Mesenchymal stem cell (in vitro differentiated cells and primary cell): Measurements from ENCODE around the gene NAA15.
A peak's percentile ranks its signal among the peaks of the same experiment; 100 is the strongest.
"Not testable (repeated sequence)": the region's sequence is repeated elsewhere in the genome, so short reads cannot be mapped to it uniquely, and the experiment has no call there.

Experiments used
- DNase-seq: peaks from one replicate; pipeline ENCODE4 v3.0.0-alpha.2; 2013
- H2AFZ ChIP-seq: one replicate; pipeline ENCODE4 v1.6.1; 2013; ENCODE audit warnings: low read depth, mild to moderate bottlenecking, control low read depth, inconsistent platforms, low read length, moderate library complexity
- H2AK5ac ChIP-seq: 2 replicates; pipeline ENCODE4 v1.6.1; 2013; ENCODE audit warnings: low read length, moderate library complexity, mild to moderate bottlenecking, inconsistent platforms; ENCODE audit not compliant: severe bottlenecking
- H2BK120ac ChIP-seq: one replicate; pipeline ENCODE4 v1.6.1; 2013; ENCODE audit warnings: low read depth, mild to moderate bottlenecking, inconsistent platforms, low read length, moderate library complexity
- H2BK12ac ChIP-seq, 2 experiments: one replicate each; pipeline ENCODE4 v1.6.1; 2013; ENCODE audit warnings: inconsistent platforms in 2 of 2, low read length in 2 of 2, mild to moderate bottlenecking in 2 of 2, moderate library complexity in 2 of 2, control low read depth in 1 of 2
- H2BK15ac ChIP-seq: one replicate; pipeline ENCODE4 v1.6.1; 2013; ENCODE audit warnings: mild to moderate bottlenecking, low read depth, inconsistent platforms; ENCODE audit not compliant: poor library complexity, severe bottlenecking
- H2BK5ac ChIP-seq: 2 replicates; pipeline ENCODE4 v1.6.1; 2013; ENCODE audit warnings: low read depth, mild to moderate bottlenecking, low read length, control low read depth, inconsistent platforms; ENCODE audit not compliant: poor library complexity, severe bottlenecking
- H3K14ac ChIP-seq, 2 experiments: one replicate each; pipeline ENCODE4 v1.6.1; 2013; ENCODE audit warnings: inconsistent platforms in 2 of 2, low read length in 2 of 2, control low read depth in 1 of 2, mild to moderate bottlenecking in 1 of 2, moderate library complexity in 1 of 2
- H3K18ac ChIP-seq, 2 experiments: one replicate each; pipeline ENCODE4 v1.6.1; 2013; ENCODE audit warnings: inconsistent platforms in 2 of 2, low read length in 2 of 2, control low read depth in 1 of 2, low read depth in 1 of 2, mild to moderate bottlenecking in 1 of 2
- H3K23ac ChIP-seq, 2 experiments: one replicate each; pipeline ENCODE4 v1.6.1; 2013; ENCODE audit warnings: inconsistent platforms in 2 of 2, low read length in 2 of 2, mild to moderate bottlenecking in 2 of 2, moderate library complexity in 2 of 2, control low read depth in 1 of 2
- H3K27ac ChIP-seq: 2 replicates; pipeline ENCODE4 v1.5.1; 2013; ENCODE audit warnings: mild to moderate bottlenecking, moderate library complexity, low read length, control low read depth, inconsistent platforms; ENCODE audit not compliant: poor library complexity, severe bottlenecking
- H3K27me3 ChIP-seq, 2 experiments: 2 replicates each; pipeline versions ENCODE4 v1.6.1 to v1.7.0; 2013; ENCODE audit warnings: low read length in 2 of 2, mild to moderate bottlenecking in 2 of 2, moderate library complexity in 2 of 2, control low read depth in 1 of 2, inconsistent platforms in 1 of 2; ENCODE audit not compliant: control insufficient read depth in 1 of 2, insufficient read depth in 1 of 2
- H3K36me3 ChIP-seq, 2 experiments: 2 replicates each; pipeline versions ENCODE4 v1.6.1 to v1.7.0; 2013; ENCODE audit warnings: low read length in 2 of 2, control low read depth in 1 of 2, inconsistent platforms in 1 of 2, low read depth in 1 of 2, mild to moderate bottlenecking in 1 of 2; ENCODE audit not compliant: insufficient read depth in 2 of 2, control insufficient read depth in 1 of 2
- H3K4ac ChIP-seq, 2 experiments: one replicate each; pipeline ENCODE4 v1.6.1; 2013; ENCODE audit warnings: inconsistent platforms in 2 of 2, low read length in 2 of 2, mild to moderate bottlenecking in 2 of 2, moderate library complexity in 2 of 2, control low read depth in 1 of 2, low read depth in 1 of 2
- H3K4me1 ChIP-seq: 2 replicates; pipeline ENCODE4 v1.6.1; 2013; ENCODE audit warnings: low read depth, low read length, control low read depth; ENCODE audit not compliant: control insufficient read depth, insufficient read depth
- H3K4me2 ChIP-seq: 2 replicates; pipeline ENCODE4 v1.6.1; 2013; ENCODE audit warnings: low read length, mild to moderate bottlenecking, inconsistent platforms; ENCODE audit not compliant: poor library complexity, severe bottlenecking
- H3K4me3 ChIP-seq, 2 experiments: 2 replicates each; pipeline versions ENCODE4 v1.5.1 to v1.7.0; 2013; ENCODE audit warnings: low read length in 2 of 2, mild to moderate bottlenecking in 2 of 2, control low read depth in 1 of 2, low read depth in 1 of 2; ENCODE audit not compliant: insufficient read depth in 1 of 2
- H3K79me1 ChIP-seq: replicated peaks from 2 replicates; pipeline ENCODE4 v1.6.1; 2013; ENCODE audit warnings: mild to moderate bottlenecking, control low read depth, low read length, inconsistent platforms; ENCODE audit not compliant: poor library complexity, severe bottlenecking
- H3K9ac ChIP-seq: 2 replicates; pipeline ENCODE4 v1.7.0; 2013; ENCODE audit warnings: mild to moderate bottlenecking, low read length, moderate library complexity
- H3K9me3 ChIP-seq: 2 replicates; pipeline ENCODE4 v1.7.0; 2013; ENCODE audit warnings: mild to moderate bottlenecking, low read length; ENCODE audit not compliant: control insufficient read depth
- H4K8ac ChIP-seq: one replicate; pipeline ENCODE4 v1.6.1; 2013; ENCODE audit warnings: inconsistent platforms, mild to moderate bottlenecking, low read length, moderate library complexity
- H4K91ac ChIP-seq: one replicate; pipeline ENCODE4 v1.6.1; 2013; ENCODE audit warnings: mild to moderate bottlenecking, low read length, inconsistent platforms
- WGBS: methylation state at CpG from one replicate; pipeline ENCODE4 v1.1.7; 2013; ENCODE audit warnings: mixed read lengths; 5-methylcytosine and 5-hydroxymethylcytosine counted together

Gene NAA15

GRCh38 chr4:139313414-139313813 lies 12.1 kb downstream of the NAA15 start:
- not testable (repeated sequence) for H3K4me3 ChIP-seq, H2AK5ac ChIP-seq, H3K18ac ChIP-seq, H2BK5ac ChIP-seq, H3K9ac ChIP-seq, H3K4me1 ChIP-seq, H2AFZ ChIP-seq, H3K27me3 ChIP-seq, H3K4ac ChIP-seq, H2BK15ac ChIP-seq, H3K4me2 ChIP-seq, H3K14ac ChIP-seq, H2BK120ac ChIP-seq, H3K23ac ChIP-seq, H3K9me3 ChIP-seq, H3K27ac ChIP-seq, DNase-seq, H4K91ac ChIP-seq, H3K36me3 ChIP-seq, H2BK12ac ChIP-seq, H4K8ac ChIP-seq, H3K79me1 ChIP-seq
- WGBS, result 99% methylated on average over 9 of the region's 10 CpGs

DNA sequence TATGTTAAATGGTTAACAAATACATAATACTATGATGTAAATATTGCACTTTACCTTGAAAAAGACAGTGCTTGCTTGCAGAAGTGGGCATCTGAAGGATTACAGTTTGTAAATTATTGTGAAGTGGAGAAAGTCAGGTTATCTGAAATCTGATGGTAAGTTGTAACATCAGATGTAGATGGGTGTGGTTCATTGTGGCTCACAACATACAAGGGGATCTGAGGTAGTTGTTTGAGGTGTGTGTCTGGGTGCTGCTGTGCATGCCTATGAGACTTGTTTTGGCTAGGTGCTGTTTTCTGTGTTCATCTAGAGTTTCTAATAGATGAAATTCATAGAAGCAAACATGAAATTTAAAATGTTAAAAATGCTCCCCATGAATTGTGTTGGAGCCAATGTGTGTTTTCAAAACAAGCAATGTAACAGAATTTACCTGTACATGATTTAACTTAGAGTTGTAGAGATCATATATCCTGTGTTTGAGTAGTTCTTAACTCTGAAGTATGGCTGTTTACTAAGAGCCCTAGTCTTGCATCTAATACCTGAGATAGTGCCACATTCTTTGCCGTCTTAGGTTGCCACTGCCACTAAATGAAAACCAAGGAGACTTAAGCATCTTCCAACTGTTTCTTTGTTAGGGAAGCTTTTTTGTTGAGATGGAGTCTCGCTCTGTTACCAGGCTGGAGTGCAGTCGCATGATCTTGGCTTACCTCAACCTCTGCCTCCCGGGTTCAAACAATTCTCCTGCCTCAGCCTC lies 12.9 kb downstream of the NAA15 start:
- Histone ChIP-seq H2BK120ac (no peak overlapping the region), H3K18ac (no peak overlapping the region), H2BK5ac (no peak overlapping the region), H3K4me2 (no peak overlapping the region), H3K27me3 (no peaks in the 10 kb centered on the region), H3K9me3 (no peaks in the 10 kb centered on the region), H3K36me3 (peaks cover 0 to 6% of the 10 kb centered on the region in 2 experiments), H2AFZ (no peak overlapping the region), H3K14ac (no peak overlapping the region), H3K4ac (no peak overlapping the region), H4K91ac (no peak overlapping the region), H2BK15ac (no peak overlapping the region), H3K23ac (no peak overlapping the region), H3K79me1 (no peaks in the 10 kb centered on the region), H3K4me1 (peaks cover 5% of the 10 kb centered on the region), H2AK5ac (no peak overlapping the region), H4K8ac (no peak overlapping the region), H3K9ac (no peak overlapping the region), H3K4me3 (no peak overlapping the region), H3K27ac (no peak overlapping the region), H2BK12ac (no peak overlapping the region)
- DNase-seq, result no peak
- 77% methylated on average over 4 of the region's 4 CpGs for WGBS

DNA sequence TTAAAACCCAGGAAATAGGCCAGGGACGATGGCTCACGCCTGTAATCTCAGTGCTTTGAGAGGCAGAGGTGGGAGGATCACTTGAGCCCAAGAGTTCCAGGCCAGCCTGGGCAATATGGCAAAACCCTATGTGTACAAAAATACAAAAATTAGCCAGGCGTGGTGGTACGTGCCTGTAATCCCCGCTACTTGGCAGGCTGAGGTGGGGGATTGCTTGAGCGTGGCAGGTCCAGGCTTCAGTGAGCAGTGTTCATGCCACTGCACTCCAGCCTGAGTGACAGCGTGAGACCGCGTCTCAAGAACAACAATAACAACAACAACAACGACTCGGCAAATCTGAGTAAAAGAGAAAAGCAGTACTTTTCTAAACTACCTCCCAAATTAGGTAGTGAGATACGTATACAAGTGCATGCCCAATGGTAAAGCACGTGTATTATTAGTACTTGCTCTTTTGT lies 13.9 kb downstream of the NAA15 start:
- H3K4me1 ChIP-seq, result peaks cover 7% of the 10 kb centered on the region
- H2BK120ac ChIP-seq, result no peak overlapping the region
- peak overlapping the region in 1 of 2 experiments; percentile 41 for H3K4ac ChIP-seq
- 96% methylated on average over 6 of the region's 13 CpGs for WGBS
- H3K27ac ChIP-seq, result no peak overlapping the region
- H3K14ac ChIP-seq, result peak overlapping the region in 1 of 2 experiments; percentile 93
- H3K23ac ChIP-seq, result peak overlapping the region in 1 of 2 experiments; percentile 72
- H4K8ac ChIP-seq, result peak overlapping the region; percentile 52
- no peak overlapping the region for H2AK5ac ChIP-seq
- DNase-seq, result no peak
- peak overlapping the region in 1 of 2 experiments; percentile 60 for H3K4me3 ChIP-seq
- no peaks in the 10 kb centered on the region for H3K9me3 ChIP-seq
- H3K36me3 ChIP-seq, result peaks cover 0 to 6% of the 10 kb centered on the region in 2 experiments
- H3K18ac ChIP-seq, result no peak overlapping the region
- no peak overlapping the region for H2BK5ac ChIP-seq
- H2BK15ac ChIP-seq, result no peak overlapping the region
- no peaks in the 10 kb centered on the region for H3K27me3 ChIP-seq
- H2AFZ ChIP-seq, result peak overlapping the region; percentile 11
- peak overlapping the region in 1 of 2 experiments; percentile 77 for H2BK12ac ChIP-seq
- H3K4me2 ChIP-seq, result no peak overlapping the region
- peak overlapping the region; percentile 82 for H3K9ac ChIP-seq
- no peak overlapping the region for H4K91ac ChIP-seq
- H3K79me1 ChIP-seq, result no peaks in the 10 kb centered on the region

DNA sequence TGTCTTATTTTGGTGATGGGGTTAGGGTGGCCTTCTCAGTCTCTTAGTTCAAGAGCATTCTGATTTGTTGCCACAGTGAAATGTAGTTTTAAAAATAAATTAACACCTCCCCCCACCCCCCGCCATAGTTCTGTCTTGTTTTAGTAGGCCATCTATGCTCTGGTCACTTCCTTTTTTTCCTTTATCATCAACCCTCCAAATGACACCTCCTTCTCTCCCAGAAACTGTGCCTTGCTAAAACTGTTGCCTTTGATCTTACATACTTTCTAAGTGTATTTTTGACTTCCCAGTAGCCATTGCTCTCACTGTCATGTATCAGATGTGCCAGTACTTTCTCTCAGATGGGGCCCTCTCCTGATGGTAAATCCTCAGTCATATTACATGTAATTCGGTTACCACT lies 15.4 kb downstream of the NAA15 start:
- H3K36me3 ChIP-seq, result peaks cover 0 to 6% of the 10 kb centered on the region in 2 experiments
- no peak overlapping the region for H2BK120ac ChIP-seq
- H2BK12ac ChIP-seq, result no peak overlapping the region
- H2BK15ac ChIP-seq, result no peak overlapping the region
- H4K8ac ChIP-seq, result no peak overlapping the region
- no peak overlapping the region for H4K91ac ChIP-seq
- H3K4ac ChIP-seq, result no peak overlapping the region
- H3K18ac ChIP-seq, result no peak overlapping the region
- no peak overlapping the region for H2AK5ac ChIP-seq
- no peak overlapping the region for H3K23ac ChIP-seq
- no peak overlapping the region for H3K4me2 ChIP-seq
- H3K9me3 ChIP-seq, result no peaks in the 10 kb centered on the region
- H3K14ac ChIP-seq, result no peak overlapping the region
- no peak overlapping the region for H3K27ac ChIP-seq
- H3K79me1 ChIP-seq, result no peaks in the 10 kb centered on the region
- no peak for DNase-seq
- no peak overlapping the region for H2BK5ac ChIP-seq
- no peak overlapping the region for H3K9ac ChIP-seq
- H2AFZ ChIP-seq, result no peak overlapping the region
- no peak overlapping the region for H3K4me3 ChIP-seq
- H3K4me1 ChIP-seq, result peaks cover 7% of the 10 kb centered on the region
- no peaks in the 10 kb centered on the region for H3K27me3 ChIP-seq
- WGBS, result 100% methylated on average over 1 of the region's 2 CpGs
